ENCODE results near the gene AVL9. TPM values are rescaled to one million over a fixed set of nuclear protein-coding genes. Genes with fewer than 3 reads are reported as not detected.

AVL9 gene
- total and polyA plus RNA-seq, 9 of the 15 experiments (the other 6 are each of a cell fraction or from before 2014, with no cell fraction given), result 6.4 to 66.2 (median 30.1) TPM

GRCh38 chr7:32560075-32560474, 64.8 kb downstream of the AVL9 start:
- Histone ChIP-seq H4K20me1 (replicated peaks; ENCODE audit: control insufficient read depth, insufficient read depth, low read length) (no peaks in the 10 kb centered on the region), H3K9ac (ENCODE audit: insufficient read depth in 1 of 2, low read depth in 2 of 2, low read length in 2 of 2) (no peak overlapping the region), H2AFZ (ENCODE audit: low read depth, low read length) (no peak overlapping the region), H3K4me1 (replicated peaks in 1 of 2; ENCODE audit: control insufficient read depth in 2 of 2, insufficient read depth in 2 of 2, low read length in 2 of 2) (no peaks in the 10 kb centered on the region), H3K36me3 (ENCODE audit: control insufficient read depth, insufficient read depth, low read length) (peaks cover 67% of the 10 kb centered on the region), H3K4me2 (ENCODE audit: insufficient read depth, low read length) (no peak overlapping the region), H3K79me2 (ENCODE audit: control insufficient read depth, insufficient read depth, low read length) (peaks cover 4% of the 10 kb centered on the region; the same call in 2 of the 3 replicates), H3K4me3 (no peak overlapping the region), H3K9me1 (ENCODE audit: control insufficient read depth, insufficient read depth, low read length) (no peaks in the 10 kb centered on the region), H3K27ac (ENCODE audit: extremely low read depth, low read depth, low read length) (no peak overlapping the region), H3K9me3 (replicated peaks; ENCODE audit: control insufficient read depth, insufficient read depth, low read depth, low read length) (no peaks in the 10 kb centered on the region), H3K27me3 (ENCODE audit: control insufficient read depth in 2 of 2, insufficient read depth in 2 of 2, low read length in 2 of 2) (no peaks in the 10 kb centered on the region)
- ATAC-seq (no peak), FAIRE-seq (no peak), DNase-seq (ENCODE audit: extremely low read depth in 1 of 4, low spot score in 3 of 4) (no peak)
- in situ Hi-C loops (cut with MboI) (no loop called here), intact Hi-C loops (cut with micrococcal nuclease) (no loop called here)
- BruUV-seq (replicated peaks), result no TSS peak
- no peak for TF ChIP-seq HNRNPH1 (optimal IDR thresholded peaks at IDR 0.05; ENCODE audit: low read depth, low read length)
- TF ChIP-seq TBL1XR1 (IDR thresholded peaks at IDR 0.05; ENCODE audit: low read length in 2 of 2), result no peak
- TF ChIP-seq HOXB6 (CRISPR knock-in tag; IDR thresholded peaks at IDR 0.05; ENCODE audit: borderline replicate concordance), result no peak
- no peak for TF ChIP-seq SMAD1 (IDR thresholded peaks at IDR 0.05; ENCODE audit: low read depth, low read length, partially characterized antibody)
- TF ChIP-seq DNMT1 (IDR thresholded peaks at IDR 0.05), result no peak
- no peak for TF ChIP-seq POU5F1 (IDR thresholded peaks at IDR 0.05; ENCODE audit: borderline replicate concordance, low read depth, low read length, partially characterized antibody)
- TF ChIP-seq TEAD2 (tag; IDR thresholded peaks at IDR 0.05), result no peak
- TF ChIP-seq CSDE1 (IDR thresholded peaks at IDR 0.05), result no peak
- TF ChIP-seq PHB (CRISPR knock-in tag; IDR thresholded peaks at IDR 0.05), result no peak
- no peak for TF ChIP-seq ZBTB17 (CRISPR knock-in tag; IDR thresholded peaks at IDR 0.05)
- no peak for TF ChIP-seq NR2F6 (CRISPR knock-in tag; IDR thresholded peaks at IDR 0.05)
- no peak for TF ChIP-seq ZNF507 (tag; conservative IDR thresholded peaks at IDR 0.05)
- no peak for TF ChIP-seq ARNT (IDR thresholded peaks at IDR 0.05)
- TF ChIP-seq, protein P1, sequence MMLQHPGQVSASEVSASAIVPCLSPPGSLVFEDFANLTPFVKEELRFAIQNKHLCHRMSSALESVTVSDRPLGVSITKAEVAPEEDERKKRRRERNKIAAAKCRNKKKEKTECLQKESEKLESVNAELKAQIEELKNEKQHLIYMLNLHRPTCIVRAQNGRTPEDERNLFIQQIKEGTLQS (IDR thresholded peaks at IDR 0.05), result no peak
- TF ChIP-seq, protein P1 (CRISPR knock-in tag; conservative IDR thresholded peaks at IDR 0.05), result no peak
- POLR2A ChIA-PET, result no interaction called here
- CTCF ChIA-PET (ENCODE audit: low intra/inter-chr PET ratio), result no interaction called here
- 87% methylated on average over 2 of the region's 2 CpGs for WGBS (ENCODE audit: insufficient coverage, low coverage, missing lambda C conversion rate)

All from K562 (cell line).